Esophagus squamous epithelium (tissue), 5 donors: ENCODE results near the gene APOL6. TPM values are rescaled to one million over a fixed set of nuclear protein-coding genes. Genes with fewer than 3 reads are reported as not detected.

Source experiments
- DNase-seq: peaks from one replicate; lab custom pipeline; 2025; lab: John Stamatoyannopoulos, UW
- H3K27ac ChIP-seq, 4 donors: fragments of 200-600 bp; sonication (generic); one replicate each; pipeline ENCODE4 v1.5.1; 2016 to 2019; ENCODE audit warnings: mild to moderate bottlenecking in 1 of 4
- H3K27me3 ChIP-seq, 4 donors: fragments of 200-600 bp; sonication (generic); 1 replicate in 3 of 4; 2 replicates in 1 of 4; pipeline versions ENCODE4 v1.5.1 to v1.6.0; 2017 to 2021; ENCODE audit warnings: antibody characterized with exemption in 1 of 4
- H3K36me3 ChIP-seq, 3 donors: fragments of 200-600 bp; sonication (generic); one replicate each; pipeline ENCODE4 v1.5.1; 2016 to 2019
- H3K4me1 ChIP-seq, 3 donors: fragments of 200-600 bp; sonication (generic); one replicate each; pipeline ENCODE4 v1.5.1; 2017 to 2019
- H3K4me3 ChIP-seq, 4 donors: fragments of 200-600 bp; sonication (generic); 1 replicate in 3 of 4; 2 replicates in 1 of 4; pipeline ENCODE4 v1.5.1; 2016 to 2019; ENCODE audit warnings: mild to moderate bottlenecking in 2 of 4, moderate library complexity in 1 of 4
- H3K9me3 ChIP-seq, 3 donors: fragments of 200-600 bp; sonication (generic); one replicate each; pipeline ENCODE4 v1.5.1; 2016 to 2019
- POLR2A ChIP-seq, 4 donors: fragments of 450-650 bp; IDR thresholded peaks; one replicate each; pipeline ENCODE4 v1.6.1; 2017; ENCODE audit warnings: antibody characterized with exemption in 4 of 4, mild to moderate bottlenecking in 4 of 4, moderate library complexity in 3 of 4
- WGBS, 2 donors: methylation state at CpG; one replicate each; pipeline ENCODE4 v1.1.5; 2018; 5-methylcytosine and 5-hydroxymethylcytosine counted together
- intact Hi-C: fragments of 100-400 bp; cut with DNase I; formaldehyde crosslinking; loops from one replicate; pipeline ENCODE4 v1.15.0; 2022
- total RNA-seq, 4 donors: library from RNA; depleted of rRNA; stranded (reverse); fragments of >200 nt; gene quantifications; one replicate each; pipeline ENCODE4 v1.1.0, GENCODE V29; 2016
- TF ChIP-seq, protein P1 (sequence below), 6 experiments: fragments of 450-650 bp in 4 of 6; fragments of 200-600 bp in 2 of 6; sonication (generic) in 2 of 6; IDR thresholded peaks; one replicate each; pipeline ENCODE4 v1.5.1; 2016 to 2019; ENCODE audit warnings: antibody characterized with exemption in 6 of 6, mild to moderate bottlenecking in 4 of 6, moderate library complexity in 4 of 6
- donor health status: DM: yes; HTN: yes; CAD: no.

APOL6 gene
- total RNA-seq, 4 donors from 2014 or later = 7.8 to 22.3 (median 9.5) TPM

DNA sequence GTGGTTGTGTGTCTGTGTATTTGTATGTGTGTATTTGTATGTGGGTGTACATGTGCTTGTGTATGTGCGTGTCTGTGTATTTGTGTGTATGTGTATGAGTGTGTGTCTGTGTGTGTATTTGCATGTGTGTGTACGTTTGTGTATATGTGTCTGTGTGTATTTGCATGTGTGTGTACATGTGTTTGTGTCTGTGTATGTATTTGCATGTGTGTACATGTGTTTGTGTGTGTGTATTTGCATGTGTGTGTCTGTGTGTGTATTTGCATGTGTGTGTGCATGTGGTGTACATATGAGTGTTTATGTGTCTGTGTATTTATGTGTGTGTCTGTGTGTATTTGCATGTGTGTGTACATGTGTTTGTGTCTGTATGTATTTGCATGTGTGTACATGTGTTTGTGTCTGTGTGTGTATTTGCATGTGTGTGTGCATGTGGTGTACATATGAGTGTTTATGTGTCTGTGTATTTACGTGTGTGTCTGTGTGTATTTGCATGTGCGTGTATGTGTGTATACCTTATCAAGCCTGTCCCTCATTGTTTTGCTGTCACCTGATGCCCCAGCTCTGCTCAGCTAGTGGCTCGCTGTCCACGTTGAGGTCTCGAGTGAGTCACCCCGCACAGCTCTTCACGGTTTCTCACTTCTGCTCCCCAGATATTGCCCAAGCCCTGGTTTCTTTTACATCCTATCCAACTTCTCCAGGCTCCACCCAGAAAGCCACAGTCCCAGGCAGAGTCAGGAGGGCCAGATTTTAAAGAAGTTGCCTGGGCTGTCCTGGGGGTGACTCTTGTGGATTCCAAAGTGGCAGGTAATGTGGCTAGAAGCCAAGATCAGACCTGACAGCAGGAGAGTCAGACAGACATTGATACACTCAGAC is 46.3 kb upstream of the APOL6 start:
- no peak for TF ChIP-seq POLR2A (IDR thresholded peaks at IDR 0.05)
- TF ChIP-seq, protein P1, sequence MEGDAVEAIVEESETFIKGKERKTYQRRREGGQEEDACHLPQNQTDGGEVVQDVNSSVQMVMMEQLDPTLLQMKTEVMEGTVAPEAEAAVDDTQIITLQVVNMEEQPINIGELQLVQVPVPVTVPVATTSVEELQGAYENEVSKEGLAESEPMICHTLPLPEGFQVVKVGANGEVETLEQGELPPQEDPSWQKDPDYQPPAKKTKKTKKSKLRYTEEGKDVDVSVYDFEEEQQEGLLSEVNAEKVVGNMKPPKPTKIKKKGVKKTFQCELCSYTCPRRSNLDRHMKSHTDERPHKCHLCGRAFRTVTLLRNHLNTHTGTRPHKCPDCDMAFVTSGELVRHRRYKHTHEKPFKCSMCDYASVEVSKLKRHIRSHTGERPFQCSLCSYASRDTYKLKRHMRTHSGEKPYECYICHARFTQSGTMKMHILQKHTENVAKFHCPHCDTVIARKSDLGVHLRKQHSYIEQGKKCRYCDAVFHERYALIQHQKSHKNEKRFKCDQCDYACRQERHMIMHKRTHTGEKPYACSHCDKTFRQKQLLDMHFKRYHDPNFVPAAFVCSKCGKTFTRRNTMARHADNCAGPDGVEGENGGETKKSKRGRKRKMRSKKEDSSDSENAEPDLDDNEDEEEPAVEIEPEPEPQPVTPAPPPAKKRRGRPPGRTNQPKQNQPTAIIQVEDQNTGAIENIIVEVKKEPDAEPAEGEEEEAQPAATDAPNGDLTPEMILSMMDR (IDR thresholded peaks at IDR 0.05) = no peak
- WGBS, 2 donors = 52 to 59% methylated on average over 9 of the region's 9 CpGs
- Histone ChIP-seq H3K36me3 (no peaks in the 10 kb centered on the region), H3K9me3 (no peaks in the 10 kb centered on the region), H3K27me3 (peaks cover 0 to 9% (median 0%) of the 10 kb centered on the region in 4 donors), H3K27ac (no peak overlapping the region), H3K4me3 (no peak overlapping the region), H3K4me1 (peaks cover 0 to 17% (median 0%) of the 10 kb centered on the region in 3 donors)
- intact Hi-C loops = no loop called here
- DNase-seq = no peak

DNA sequence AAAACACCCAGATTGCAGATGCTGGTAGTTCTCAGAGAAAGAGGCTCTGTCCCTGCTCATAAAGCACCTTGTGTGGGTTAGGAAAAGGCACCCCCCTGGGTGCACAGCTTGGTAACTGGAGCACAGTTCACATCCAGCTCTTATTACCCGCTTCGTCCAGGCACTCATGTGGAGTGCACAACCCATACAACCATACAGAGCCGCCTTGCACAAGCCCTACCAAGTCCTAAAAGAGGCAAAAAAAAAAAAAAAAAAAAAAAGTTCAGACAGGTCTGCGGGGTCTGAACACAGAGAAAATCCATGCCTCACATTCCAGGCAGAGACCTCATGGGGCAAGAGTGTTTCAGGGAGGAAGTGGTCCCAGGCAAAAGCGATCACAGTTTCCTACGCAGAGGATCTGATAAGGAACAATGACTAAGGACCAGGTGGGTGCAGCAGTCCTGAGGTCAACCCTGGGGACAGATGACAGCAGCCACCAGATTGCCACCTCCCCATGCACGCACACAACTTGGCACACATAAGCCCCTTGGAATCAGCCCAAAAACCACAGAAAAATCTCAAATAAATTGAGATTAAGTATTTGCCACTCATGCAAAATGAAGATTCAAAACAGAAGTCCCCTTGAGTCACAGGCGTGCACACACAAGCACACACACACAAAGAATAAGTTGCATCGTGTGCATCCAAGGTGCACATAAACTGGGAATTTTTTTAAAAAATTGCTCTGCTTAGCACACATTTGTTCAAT is 43.5 kb upstream of the APOL6 start:
- intact Hi-C loops = no loop called here
- H3K4me1 ChIP-seq = peaks cover 0 to 17% (median 0%) of the 10 kb centered on the region in 3 donors
- no peak for DNase-seq
- no peak overlapping the region for H3K4me3 ChIP-seq
- no peak overlapping the region for H3K27ac ChIP-seq
- no peaks in the 10 kb centered on the region for H3K9me3 ChIP-seq
- TF ChIP-seq, protein P1 (IDR thresholded peaks at IDR 0.05) = no peak
- no peak for TF ChIP-seq POLR2A (IDR thresholded peaks at IDR 0.05)
- no peaks in the 10 kb centered on the region for H3K36me3 ChIP-seq
- peaks cover 0 to 9% (median 0%) of the 10 kb centered on the region in 4 donors for H3K27me3 ChIP-seq
- 43 to 48% methylated on average over 8 to 9 of the region's 9 CpGs for WGBS, 2 donors

DNA sequence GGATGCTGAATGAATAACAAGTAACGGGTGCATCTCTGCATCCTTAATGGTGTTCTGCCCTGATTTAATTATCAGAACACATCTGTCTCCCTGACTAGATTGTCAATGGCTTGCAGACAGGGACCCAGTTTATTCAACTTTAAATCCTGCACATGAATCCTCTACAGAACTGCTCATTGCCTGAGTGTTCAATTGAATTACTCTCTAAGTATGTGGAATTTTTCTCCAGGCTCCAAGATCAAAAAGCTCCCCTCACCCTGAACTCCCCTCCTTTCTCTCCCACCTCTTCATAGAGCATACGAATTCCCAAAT is 42.9 kb upstream of the APOL6 start:
- H3K9me3 ChIP-seq = no peaks in the 10 kb centered on the region
- TF ChIP-seq, protein P1 (IDR thresholded peaks at IDR 0.05) = no peak
- TF ChIP-seq POLR2A (IDR thresholded peaks at IDR 0.05) = no peak

DNA sequence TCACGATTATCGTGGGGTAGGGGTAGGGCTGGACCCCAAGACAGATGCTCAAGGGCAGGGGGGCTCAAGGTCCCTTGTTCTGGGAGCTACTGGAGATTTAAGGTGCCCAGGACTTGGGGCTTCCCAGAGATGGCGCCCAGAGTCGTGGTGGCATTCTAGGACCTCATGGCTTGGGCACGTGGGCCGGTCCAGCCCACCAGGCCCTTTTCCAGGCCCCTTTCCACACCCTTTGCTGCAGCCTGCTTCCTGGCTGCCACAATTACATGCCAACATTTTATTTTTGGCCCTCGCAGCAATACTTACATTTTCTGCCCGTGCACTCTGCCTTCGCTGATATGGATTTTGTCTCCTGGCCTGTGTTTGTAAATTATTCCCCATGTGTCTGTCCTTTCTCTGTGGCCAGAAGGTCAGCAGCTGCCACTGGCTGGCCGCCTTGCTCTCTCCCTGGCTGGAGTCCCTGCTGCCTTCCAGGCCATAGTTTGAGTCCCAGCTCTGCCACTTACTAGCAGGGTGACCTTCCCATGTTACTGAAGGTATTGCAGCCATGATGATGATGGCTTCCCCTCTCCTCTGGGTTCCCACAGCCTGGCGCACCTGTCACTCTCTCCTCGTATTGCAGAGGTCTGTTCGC is 42.3 kb upstream of the APOL6 start:
- Histone ChIP-seq H3K27me3 (peaks cover 0 to 14% (median 0%) of the 10 kb centered on the region in 4 donors), H3K27ac (no peak overlapping the region), H3K9me3 (no peaks in the 10 kb centered on the region), H3K4me3 (no peak overlapping the region), H3K36me3 (no peaks in the 10 kb centered on the region), H3K4me1 (peaks cover 0 to 10% (median 0%) of the 10 kb centered on the region in 3 donors)
- DNase-seq = no peak
- intact Hi-C loops = no loop called here
- TF ChIP-seq, protein P1 (IDR thresholded peaks at IDR 0.05) = no peak
- TF ChIP-seq POLR2A (IDR thresholded peaks at IDR 0.05) = no peak
- WGBS, 2 donors = 72 to 82% methylated on average over 10 of the region's 13 CpGs

More for the DNA sequence above, 42.9 kb upstream of the APOL6 start:
- Histone ChIP-seq H3K27me3 (peaks cover 0 to 11% (median 0%) of the 10 kb centered on the region in 4 donors), H3K4me1 (peaks cover 0 to 15% (median 0%) of the 10 kb centered on the region in 3 donors), H3K4me3 (no peak overlapping the region), H3K27ac (no peak overlapping the region), H3K36me3 (no peaks in the 10 kb centered on the region)
- intact Hi-C loops = no loop called here
- DNase-seq = no peak
- WGBS, 2 donors = 65 to 70% methylated on average over 2 of the region's 2 CpGs
